SK-N-SH treated with all-trans-retinoic acid at 6 μM for 48 hours (cell line): Measurements from ENCODE around the gene VAT1L.

Experiments
- ATAC-seq: fragments of 200-7000 bp; cut with Tn5 transposase; 3 replicates; pipeline ENCODE4 v1.9.1; 2020; ENCODE audit warnings: mild to moderate bottlenecking, moderate library complexity
- BACH2 ChIP-seq: fragments of 250-450 bp; sonication (Bioruptor Pico); IDR thresholded peaks from 2 replicates; pipeline ENCODE4 v1.9.0; 2021; ENCODE audit warnings: mild to moderate bottlenecking, borderline replicate concordance
- CREB5 ChIP-seq: fragments of 250-450 bp; sonication (Bioruptor Pico); IDR thresholded peaks from 2 replicates; pipeline ENCODE4 v1.5.1; 2020; ENCODE audit warnings: low read depth, mild to moderate bottlenecking, moderate library complexity
- CSDC2 ChIP-seq: fragments of 250-450 bp; sonication (Bioruptor Pico); IDR thresholded peaks from 2 replicates; pipeline ENCODE4 v1.5.0; 2020; ENCODE audit warnings: mild to moderate bottlenecking, moderate library complexity
- CSRNP3 ChIP-seq: fragments of 250-450 bp; sonication (Bioruptor Pico); IDR thresholded peaks from 2 replicates; pipeline ENCODE4 v1.5.1; 2021; ENCODE audit warnings: mild to moderate bottlenecking, moderate library complexity
- GLIS3 ChIP-seq: fragments of 250-450 bp; sonication (Bioruptor Pico); IDR thresholded peaks from 2 replicates; pipeline ENCODE4 v1.5.0; 2020; ENCODE audit warnings: mild to moderate bottlenecking, moderate library complexity
- ISL1 ChIP-seq: fragments of 250-450 bp; sonication (Bioruptor Pico); IDR thresholded peaks from 2 replicates; pipeline ENCODE4 v2.1.2; 2022; ENCODE audit warnings: mild to moderate bottlenecking, moderate library complexity
- OSR1 ChIP-seq: fragments of 250-450 bp; sonication (Bioruptor Pico); IDR thresholded peaks from 2 replicates; pipeline ENCODE4 v1.8.0; 2022; ENCODE audit warnings: moderate library complexity, mild to moderate bottlenecking, inconsistent platforms
- PATZ1 ChIP-seq: fragments of 250-450 bp; sonication (Bioruptor Pico); IDR thresholded peaks from 2 replicates; pipeline ENCODE4 v1.8.0; 2020; ENCODE audit warnings: mild to moderate bottlenecking, moderate library complexity, borderline replicate concordance
- POU6F1 ChIP-seq: fragments of 250-450 bp; sonication (Bioruptor Pico); IDR thresholded peaks from 2 replicates; pipeline ENCODE4 v1.8.0; 2021; ENCODE audit warnings: low read depth, mild to moderate bottlenecking, moderate library complexity, borderline replicate concordance
- PPARA ChIP-seq: fragments of 250-450 bp; sonication (Bioruptor Pico); IDR thresholded peaks from 2 replicates; pipeline ENCODE4 v1.5.0; 2020; ENCODE audit warnings: mild to moderate bottlenecking, borderline replicate concordance
- RARB ChIP-seq: fragments of 250-450 bp; sonication (Bioruptor Pico); IDR thresholded peaks from 2 replicates; pipeline ENCODE4 v1.8.0; 2021; ENCODE audit warnings: mild to moderate bottlenecking, moderate library complexity
- TCF4 ChIP-seq: fragments of 250-450 bp; sonication (Bioruptor Pico); IDR thresholded peaks from 2 replicates; pipeline ENCODE4 v1.8.0; 2021; ENCODE audit warnings: mild to moderate bottlenecking, moderate library complexity, borderline replicate concordance
- TSHZ2 ChIP-seq: fragments of 250-450 bp; sonication (Bioruptor Pico); IDR thresholded peaks from 2 replicates; pipeline ENCODE4 v1.5.0; 2020; ENCODE audit warnings: mild to moderate bottlenecking, moderate library complexity
- ZFP30 ChIP-seq: fragments of 450-650 bp; formaldehyde crosslinking; IDR thresholded peaks from 2 replicates; pipeline ENCODE4 v1.5.0; 2022; ENCODE audit warnings: mild to moderate bottlenecking, moderate library complexity
- ZNF565 ChIP-seq: fragments of 450-650 bp; formaldehyde crosslinking; conservative IDR thresholded peaks from 2 replicates; pipeline ENCODE4 v1.5.0; 2020; ENCODE audit warnings: low read depth, mild to moderate bottlenecking, moderate library complexity
- ZNF8 ChIP-seq: fragments of 450-650 bp; formaldehyde crosslinking; IDR thresholded peaks from 2 replicates; pipeline ENCODE4 v1.5.0; 2020; ENCODE audit warnings: mild to moderate bottlenecking, moderate library complexity

VAT1L gene

GRCh38 chr16:77956231-77956630, 167.9 kb downstream of the VAT1L start:
- no peak for TF ChIP-seq OSR1 (CRISPR knock-in tag)
- TF ChIP-seq ZNF565 (CRISPR knock-in tag) = no peak
- ATAC-seq = no peak

- TF ChIP-seq ZNF8 (CRISPR knock-in tag) = no peak
- TF ChIP-seq PPARA (CRISPR knock-in tag) = no peak
- TF ChIP-seq CSDC2 = no peak
- no peak for TF ChIP-seq PATZ1
- TF ChIP-seq CREB5 (CRISPR knock-in tag) = no peak
- no peak for TF ChIP-seq POU6F1 (CRISPR knock-in tag)
- TF ChIP-seq ZFP30 = no peak
- TF ChIP-seq GLIS3 (CRISPR knock-in tag) = no peak
- TF ChIP-seq OSR1 (CRISPR knock-in tag) = no peak
- TF ChIP-seq BACH2 = no peak
- no peak for TF ChIP-seq TSHZ2 (CRISPR knock-in tag)
- no peak for TF ChIP-seq CSRNP3
- no peak for TF ChIP-seq TCF4 (CRISPR knock-in tag)
- no peak for ATAC-seq
Measured at GRCh38 chr16:77960766-77961165, 172.4 kb downstream of the VAT1L start.

GRCh38 chr16:77961814-77962213, 173.4 kb downstream of the VAT1L start:
- TF ChIP-seq POU6F1 (CRISPR knock-in tag) (no peak), RARB (CRISPR knock-in tag) (no peak), OSR1 (CRISPR knock-in tag) (no peak), CREB5 (CRISPR knock-in tag) (no peak), ISL1 (CRISPR knock-in tag) (no peak), ZFP30 (no peak), TSHZ2 (CRISPR knock-in tag) (no peak)
- ATAC-seq = no peak
